Measurements from ENCODE around the gene CNTNAP5.
A peak's percentile ranks its signal among the peaks of the same experiment; 100 is the strongest.

CNTNAP5 gene

DNA sequence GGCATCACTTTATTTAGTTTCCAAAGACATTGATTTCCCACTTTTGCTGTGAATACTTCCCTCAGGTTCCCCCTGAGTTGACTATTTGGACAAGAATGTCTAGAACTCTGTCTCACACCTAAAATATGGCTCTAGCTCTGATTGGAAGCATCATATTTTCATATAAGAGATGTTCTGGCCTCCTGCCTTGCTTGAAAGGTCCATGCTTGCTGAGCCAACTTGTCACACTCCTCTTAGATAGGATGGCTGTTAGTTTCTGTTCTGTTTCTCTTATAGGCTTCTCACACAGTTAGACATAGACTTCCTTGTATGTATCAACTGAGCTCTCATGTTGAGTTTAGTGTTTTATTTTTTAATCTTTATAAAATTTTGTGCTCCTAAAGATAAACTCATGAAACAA, 87.1 kb downstream of the CNTNAP5 start:
- H3K4me3 ChIP-seq (ENCODE audit: low read length), result no peak overlapping the region
- peak overlapping the region; percentile 71; the same call in 1 of the 2 replicates for H2AFZ ChIP-seq (ENCODE audit: low read depth, low read length)
- H3K36me3 ChIP-seq (replicated peaks; ENCODE audit: low read depth, low read length), result no peaks in the 10 kb centered on the region
- H3K9me3 ChIP-seq (ENCODE audit: insufficient read depth, low read length), result no peaks in the 10 kb centered on the region
- TF ChIP-seq, protein P1, sequence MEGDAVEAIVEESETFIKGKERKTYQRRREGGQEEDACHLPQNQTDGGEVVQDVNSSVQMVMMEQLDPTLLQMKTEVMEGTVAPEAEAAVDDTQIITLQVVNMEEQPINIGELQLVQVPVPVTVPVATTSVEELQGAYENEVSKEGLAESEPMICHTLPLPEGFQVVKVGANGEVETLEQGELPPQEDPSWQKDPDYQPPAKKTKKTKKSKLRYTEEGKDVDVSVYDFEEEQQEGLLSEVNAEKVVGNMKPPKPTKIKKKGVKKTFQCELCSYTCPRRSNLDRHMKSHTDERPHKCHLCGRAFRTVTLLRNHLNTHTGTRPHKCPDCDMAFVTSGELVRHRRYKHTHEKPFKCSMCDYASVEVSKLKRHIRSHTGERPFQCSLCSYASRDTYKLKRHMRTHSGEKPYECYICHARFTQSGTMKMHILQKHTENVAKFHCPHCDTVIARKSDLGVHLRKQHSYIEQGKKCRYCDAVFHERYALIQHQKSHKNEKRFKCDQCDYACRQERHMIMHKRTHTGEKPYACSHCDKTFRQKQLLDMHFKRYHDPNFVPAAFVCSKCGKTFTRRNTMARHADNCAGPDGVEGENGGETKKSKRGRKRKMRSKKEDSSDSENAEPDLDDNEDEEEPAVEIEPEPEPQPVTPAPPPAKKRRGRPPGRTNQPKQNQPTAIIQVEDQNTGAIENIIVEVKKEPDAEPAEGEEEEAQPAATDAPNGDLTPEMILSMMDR (IDR thresholded peaks at IDR 0.05; ENCODE audit: low read depth, low read length), result no peak
- no peak for TF ChIP-seq EZH2phosphoT487 (IDR thresholded peaks at IDR 0.05; ENCODE audit: low read depth)
- H3K27me3 ChIP-seq (ENCODE audit: low read depth, low read length), result no peaks in the 10 kb centered on the region
- no peaks in the 10 kb centered on the region for H3K79me2 ChIP-seq (ENCODE audit: low read length)
- peaks cover 12% of the 10 kb centered on the region for H3K4me1 ChIP-seq (ENCODE audit: low read length)
- H3K4me2 ChIP-seq (ENCODE audit: low read length), result no peak overlapping the region
- no peak overlapping the region for H3K27ac ChIP-seq (ENCODE audit: low read length)
- no peak overlapping the region for H3K9ac ChIP-seq (ENCODE audit: low read length)
- no peaks in the 10 kb centered on the region for H4K20me1 ChIP-seq (ENCODE audit: insufficient read depth, low read length)

DNA sequence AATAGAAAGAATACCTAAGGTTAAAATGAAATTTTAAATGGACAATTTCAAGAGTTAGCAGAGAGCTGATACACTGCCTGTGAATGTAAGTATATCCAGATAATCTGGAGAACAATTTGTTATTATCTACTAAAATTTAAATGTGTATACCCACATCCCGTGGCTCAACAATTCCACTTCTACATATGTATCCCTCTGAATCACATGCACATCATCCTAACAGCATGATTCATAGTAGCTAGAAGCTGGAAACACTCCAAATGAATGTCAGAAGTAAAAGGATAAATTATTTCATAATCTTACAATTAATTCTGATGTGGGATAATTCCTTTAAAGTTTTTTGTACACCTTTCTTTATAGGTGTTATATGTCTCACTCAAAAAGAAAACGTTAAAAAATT, 87.9 kb downstream of the CNTNAP5 start:
- H2AFZ ChIP-seq (ENCODE audit: low read depth, low read length), result no peak overlapping the region
- H3K27ac ChIP-seq (ENCODE audit: low read length), result no peak overlapping the region
- TF ChIP-seq, protein P1 (IDR thresholded peaks at IDR 0.05; ENCODE audit: low read depth, low read length), result no peak
- no peak for TF ChIP-seq EZH2phosphoT487 (IDR thresholded peaks at IDR 0.05; ENCODE audit: low read depth)
- no peaks in the 10 kb centered on the region for H3K27me3 ChIP-seq (ENCODE audit: low read depth, low read length)
- H3K4me1 ChIP-seq (ENCODE audit: low read length), result peaks cover 12% of the 10 kb centered on the region
- H4K20me1 ChIP-seq (ENCODE audit: insufficient read depth, low read length), result no peaks in the 10 kb centered on the region
- no peaks in the 10 kb centered on the region for H3K79me2 ChIP-seq (ENCODE audit: low read length)
- H3K36me3 ChIP-seq (replicated peaks; ENCODE audit: low read depth, low read length), result no peaks in the 10 kb centered on the region
- H3K4me2 ChIP-seq (ENCODE audit: low read length), result no peak overlapping the region
- no peak overlapping the region for H3K4me3 ChIP-seq (ENCODE audit: low read length)
- H3K9ac ChIP-seq (ENCODE audit: low read length), result no peak overlapping the region
- H3K9me3 ChIP-seq (ENCODE audit: insufficient read depth, low read length), result no peaks in the 10 kb centered on the region

DNA sequence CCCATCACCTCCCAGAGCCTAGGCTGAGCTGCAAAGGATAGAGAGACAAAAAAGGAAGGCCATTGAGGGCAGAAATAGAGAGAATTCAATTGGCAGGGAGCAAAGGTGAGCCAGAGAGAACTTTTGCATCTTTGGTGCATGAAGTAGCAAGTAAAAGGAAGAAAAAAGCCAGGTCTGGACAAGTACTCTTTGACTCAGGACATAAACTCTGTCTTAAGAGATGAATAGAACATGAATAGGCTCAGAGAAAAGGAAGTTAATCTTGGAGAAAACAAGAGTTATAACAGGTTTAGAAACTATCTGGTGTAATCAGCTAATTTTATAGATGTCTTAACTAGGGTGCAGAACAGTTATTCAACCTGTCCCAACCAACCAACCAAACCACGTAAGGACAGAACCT, 95.2 kb downstream of the CNTNAP5 start:
- Histone ChIP-seq H3K4me1 (ENCODE audit: low read length) (peaks cover 3% of the 10 kb centered on the region; the same call in 1 of the 2 replicates), H2AFZ (ENCODE audit: low read depth, low read length) (no peak overlapping the region), H3K9ac (ENCODE audit: low read length) (no peak overlapping the region), H3K36me3 (replicated peaks; ENCODE audit: low read depth, low read length) (no peaks in the 10 kb centered on the region), H4K20me1 (ENCODE audit: insufficient read depth, low read length) (no peaks in the 10 kb centered on the region), H3K27me3 (ENCODE audit: low read depth, low read length) (no peaks in the 10 kb centered on the region), H3K79me2 (ENCODE audit: low read length) (no peaks in the 10 kb centered on the region), H3K4me2 (ENCODE audit: low read length) (no peak overlapping the region), H3K9me3 (ENCODE audit: insufficient read depth, low read length) (no peaks in the 10 kb centered on the region), H3K4me3 (ENCODE audit: low read length) (no peak overlapping the region), H3K27ac (ENCODE audit: low read length) (no peak overlapping the region)
- no peak for TF ChIP-seq EZH2phosphoT487 (IDR thresholded peaks at IDR 0.05; ENCODE audit: low read depth)
- TF ChIP-seq, protein P1 (IDR thresholded peaks at IDR 0.05; ENCODE audit: low read depth, low read length), result no peak

DNA sequence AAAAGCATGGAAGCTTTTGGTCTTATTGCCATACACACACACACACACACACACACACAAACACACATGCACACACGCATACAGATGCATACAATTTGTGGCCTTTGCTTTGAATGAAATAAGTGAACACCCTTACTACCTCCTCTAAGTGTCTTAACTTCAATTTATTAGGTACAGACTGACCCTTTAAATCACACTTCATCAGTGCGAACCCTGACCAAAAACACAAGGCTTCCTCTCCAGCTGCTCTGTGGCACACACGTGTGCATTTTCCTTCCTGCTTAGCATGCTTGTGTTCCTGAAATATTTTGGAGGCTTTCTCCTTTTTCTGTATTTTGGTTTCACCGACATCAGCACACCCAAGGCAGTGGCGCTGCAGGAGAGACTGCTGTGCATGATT, 96.0 kb downstream of the CNTNAP5 start:
- Histone ChIP-seq H3K9me3 (ENCODE audit: insufficient read depth, low read length) (no peaks in the 10 kb centered on the region), H3K27ac (ENCODE audit: low read length) (no peak overlapping the region), H3K79me2 (ENCODE audit: low read length) (no peaks in the 10 kb centered on the region), H3K4me2 (ENCODE audit: low read length) (no peak overlapping the region), H3K36me3 (replicated peaks; ENCODE audit: low read depth, low read length) (no peaks in the 10 kb centered on the region), H3K4me3 (ENCODE audit: low read length) (no peak overlapping the region), H3K9ac (ENCODE audit: low read length) (no peak overlapping the region), H2AFZ (ENCODE audit: low read depth, low read length) (no peak overlapping the region), H3K4me1 (ENCODE audit: low read length) (peaks cover 3% of the 10 kb centered on the region; the same call in 1 of the 2 replicates), H3K27me3 (ENCODE audit: low read depth, low read length) (no peaks in the 10 kb centered on the region), H4K20me1 (ENCODE audit: insufficient read depth, low read length) (no peaks in the 10 kb centered on the region)
- TF ChIP-seq EZH2phosphoT487 (IDR thresholded peaks at IDR 0.05; ENCODE audit: low read depth), result no peak
- TF ChIP-seq, protein P1 (IDR thresholded peaks at IDR 0.05; ENCODE audit: low read depth, low read length), result no peak
